ENCODE data around the gene SLC49A3. TPM values are rescaled to one million over a fixed set of nuclear protein-coding genes. Genes with fewer than 3 reads are reported as not detected.

SLC49A3 gene
- total and polyA plus RNA-seq, 2 of the 4 experiments (the other 2 are of a cell fraction): under 0.01 to 0.32 TPM

DNA sequence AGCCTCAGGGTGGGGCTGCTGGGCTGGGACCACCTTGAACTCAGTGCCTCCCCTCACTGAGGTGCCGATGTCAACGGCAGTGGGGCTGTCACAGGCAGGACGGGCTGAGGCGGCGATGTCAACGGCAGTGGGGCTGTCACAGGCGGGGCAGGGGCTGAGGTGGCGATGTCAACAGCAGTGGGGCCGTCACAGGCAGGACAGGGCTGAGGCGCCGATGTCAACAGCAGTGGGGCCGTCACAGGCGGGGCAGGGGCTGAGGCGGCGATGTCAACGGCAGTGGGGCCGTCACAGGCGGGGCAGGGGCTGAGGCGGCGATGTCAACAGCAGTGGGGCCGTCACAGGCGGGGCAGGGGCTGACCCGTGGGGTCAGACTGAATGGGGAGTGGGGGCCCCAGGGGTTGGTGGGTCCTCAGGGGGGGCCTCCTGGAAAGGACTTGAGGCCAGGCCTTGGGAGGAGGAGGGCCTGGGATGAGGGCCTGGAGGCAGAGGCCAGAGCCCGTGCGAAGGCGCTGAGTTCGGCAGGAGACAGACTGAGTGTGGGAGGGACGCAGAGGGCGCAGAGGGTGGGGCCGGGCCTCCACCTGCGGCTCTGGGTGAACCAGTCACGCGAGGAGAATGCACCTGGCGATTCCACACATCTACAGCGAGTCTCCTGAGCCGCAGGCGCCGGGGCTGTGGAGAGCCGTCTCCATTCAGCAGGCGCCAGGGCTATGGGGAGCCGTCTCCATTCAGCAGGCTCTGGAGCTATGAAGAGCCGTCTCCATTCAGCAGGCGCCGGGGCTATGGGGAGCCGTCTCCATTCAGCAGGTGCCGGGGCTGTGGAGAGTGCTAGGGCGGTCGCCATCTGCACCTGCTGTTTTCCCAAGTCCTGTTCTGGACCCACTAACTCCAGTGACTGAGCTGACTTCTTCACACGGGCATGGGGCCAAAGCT, 37.7 kb downstream of the SLC49A3 start:
- no peak overlapping the region for H3K14ac ChIP-seq (replicated peaks; ENCODE audit: low read depth, low read length)
- H2AFZ ChIP-seq (replicated peaks; ENCODE audit: low read length, poor library complexity): no peak overlapping the region
- no peak overlapping the region for H3K23ac ChIP-seq (ENCODE audit: low read depth, low read length)
- no peak overlapping the region for H3K4me2 ChIP-seq (ENCODE audit: low read depth, low read length)
- WGBS, 2 experiments (ENCODE audit: extremely low coverage in 2 of 2, insufficient read length in 1 of 2): 30% methylated on average over 18 of the region's 49 CpGs; no CpG with 5 or more reads in 1 of the 2 experiments
- no peak overlapping the region for H2AK9ac ChIP-seq (replicated peaks; ENCODE audit: low read depth, low read length, poor library complexity)
- POLR2A ChIA-PET (ENCODE audit: unreplicated experiment): no interaction called here
- H3K4me1 ChIP-seq (ENCODE audit: control insufficient read depth, insufficient read depth, low read length): no peaks in the 10 kb centered on the region
- intact Hi-C loops (cut with micrococcal nuclease) (no loop called here), in situ Hi-C loops (cut with MboI; ENCODE audit: low sequenced_read_pairs) (no loop called here), dilution Hi-C loops (cut with HindIII; ENCODE audit: low sequenced_read_pairs, unreplicated experiment) (no loop called here)
- ATAC-seq (ENCODE audit: low read depth): no peak
- H2BK15ac ChIP-seq (ENCODE audit: low read depth, low read length): no peak overlapping the region
- H3K9me1 ChIP-seq (ENCODE audit: insufficient read depth, low read length): no peaks in the 10 kb centered on the region
- H3K18ac ChIP-seq (ENCODE audit: low read depth, low read length): no peak overlapping the region
- H4K5ac ChIP-seq (ENCODE audit: low read depth, low read length): no peak overlapping the region
- CTCF ChIA-PET: no interaction called here
- H2BK120ac ChIP-seq (ENCODE audit: low read depth, low read length): no peak overlapping the region
- no peak overlapping the region for H3K4me3 ChIP-seq (ENCODE audit: insufficient read depth, low read depth, low read length)
- no peak overlapping the region for H2BK20ac ChIP-seq (ENCODE audit: low read depth, low read length)
- no peak overlapping the region for H3K56ac ChIP-seq (ENCODE audit: extremely low read depth, insufficient read depth, low read length)
- H4K91ac ChIP-seq (ENCODE audit: insufficient read depth, low read depth, low read length): no peak overlapping the region
- no peaks in the 10 kb centered on the region for H3K79me1 ChIP-seq (ENCODE audit: low read depth in 1 of 2, low read length in 2 of 2)
- no TSS peak for BruUV-seq (replicated peaks)
- H3K27me3 ChIP-seq (ENCODE audit: control insufficient read depth, insufficient read depth, low read length): peaks cover 11% of the 10 kb centered on the region; the same call in 1 of the 2 replicates
- H3K9ac ChIP-seq (ENCODE audit: low read depth, low read length): no peak overlapping the region
- H3K36me3 ChIP-seq (ENCODE audit: control insufficient read depth, insufficient read depth, low read length): no peaks in the 10 kb centered on the region
- H3K4ac ChIP-seq (ENCODE audit: low read depth, low read length): no peak overlapping the region
- DNase-seq: no peak
- no peak overlapping the region for H4K8ac ChIP-seq (ENCODE audit: low read depth in 2 of 2, low read length in 2 of 2)
- peaks cover 4% of the 10 kb centered on the region for H3K9me3 ChIP-seq (ENCODE audit: control insufficient read depth, insufficient read depth, low read length)
- H2AK5ac ChIP-seq (ENCODE audit: low read depth, low read length): no peak overlapping the region
- no peaks in the 10 kb centered on the region for H4K20me1 ChIP-seq (ENCODE audit: insufficient read depth, low read length)
- H2BK5ac ChIP-seq (ENCODE audit: low read depth, low read length, poor library complexity, severe bottlenecking): no peak overlapping the region
- H3K27ac ChIP-seq (ENCODE audit: insufficient read depth, low read length): no peak overlapping the region
- TF ChIP-seq NFE2L2 (IDR thresholded peaks at IDR 0.05; ENCODE audit: low read depth, low read length): no peak
- no peak for TF ChIP-seq CEBPB (IDR thresholded peaks at IDR 0.05; ENCODE audit: low read depth, low read length)
- no peak for TF ChIP-seq POLR2A (IDR thresholded peaks at IDR 0.05; ENCODE audit: low read depth, low read length)
- TF ChIP-seq MAZ (IDR thresholded peaks at IDR 0.05; ENCODE audit: borderline replicate concordance, low read depth, low read length): no peak
- no peak for TF ChIP-seq MAFK (IDR thresholded peaks at IDR 0.05; ENCODE audit: low read depth, low read length)
- no peak for TF ChIP-seq FOS (IDR thresholded peaks at IDR 0.05; ENCODE audit: low read depth, low read length)
- TF ChIP-seq, protein P1, sequence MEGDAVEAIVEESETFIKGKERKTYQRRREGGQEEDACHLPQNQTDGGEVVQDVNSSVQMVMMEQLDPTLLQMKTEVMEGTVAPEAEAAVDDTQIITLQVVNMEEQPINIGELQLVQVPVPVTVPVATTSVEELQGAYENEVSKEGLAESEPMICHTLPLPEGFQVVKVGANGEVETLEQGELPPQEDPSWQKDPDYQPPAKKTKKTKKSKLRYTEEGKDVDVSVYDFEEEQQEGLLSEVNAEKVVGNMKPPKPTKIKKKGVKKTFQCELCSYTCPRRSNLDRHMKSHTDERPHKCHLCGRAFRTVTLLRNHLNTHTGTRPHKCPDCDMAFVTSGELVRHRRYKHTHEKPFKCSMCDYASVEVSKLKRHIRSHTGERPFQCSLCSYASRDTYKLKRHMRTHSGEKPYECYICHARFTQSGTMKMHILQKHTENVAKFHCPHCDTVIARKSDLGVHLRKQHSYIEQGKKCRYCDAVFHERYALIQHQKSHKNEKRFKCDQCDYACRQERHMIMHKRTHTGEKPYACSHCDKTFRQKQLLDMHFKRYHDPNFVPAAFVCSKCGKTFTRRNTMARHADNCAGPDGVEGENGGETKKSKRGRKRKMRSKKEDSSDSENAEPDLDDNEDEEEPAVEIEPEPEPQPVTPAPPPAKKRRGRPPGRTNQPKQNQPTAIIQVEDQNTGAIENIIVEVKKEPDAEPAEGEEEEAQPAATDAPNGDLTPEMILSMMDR (conservative IDR thresholded peaks at IDR 0.05; ENCODE audit: low read depth, low read length): no peak
- TF ChIP-seq, protein P2, sequence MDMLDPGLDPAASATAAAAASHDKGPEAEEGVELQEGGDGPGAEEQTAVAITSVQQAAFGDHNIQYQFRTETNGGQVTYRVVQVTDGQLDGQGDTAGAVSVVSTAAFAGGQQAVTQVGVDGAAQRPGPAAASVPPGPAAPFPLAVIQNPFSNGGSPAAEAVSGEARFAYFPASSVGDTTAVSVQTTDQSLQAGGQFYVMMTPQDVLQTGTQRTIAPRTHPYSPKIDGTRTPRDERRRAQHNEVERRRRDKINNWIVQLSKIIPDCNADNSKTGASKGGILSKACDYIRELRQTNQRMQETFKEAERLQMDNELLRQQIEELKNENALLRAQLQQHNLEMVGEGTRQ (IDR thresholded peaks at IDR 0.05; ENCODE audit: low read depth, low read length): no peak
- no peak for TF ChIP-seq CHD1 (IDR thresholded peaks at IDR 0.05; ENCODE audit: low read depth, low read length)
- TF ChIP-seq, protein P3, sequence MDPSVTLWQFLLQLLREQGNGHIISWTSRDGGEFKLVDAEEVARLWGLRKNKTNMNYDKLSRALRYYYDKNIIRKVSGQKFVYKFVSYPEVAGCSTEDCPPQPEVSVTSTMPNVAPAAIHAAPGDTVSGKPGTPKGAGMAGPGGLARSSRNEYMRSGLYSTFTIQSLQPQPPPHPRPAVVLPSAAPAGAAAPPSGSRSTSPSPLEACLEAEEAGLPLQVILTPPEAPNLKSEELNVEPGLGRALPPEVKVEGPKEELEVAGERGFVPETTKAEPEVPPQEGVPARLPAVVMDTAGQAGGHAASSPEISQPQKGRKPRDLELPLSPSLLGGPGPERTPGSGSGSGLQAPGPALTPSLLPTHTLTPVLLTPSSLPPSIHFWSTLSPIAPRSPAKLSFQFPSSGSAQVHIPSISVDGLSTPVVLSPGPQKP (IDR thresholded peaks at IDR 0.05; ENCODE audit: borderline replicate concordance, low read depth, low read length): no peak
- TF ChIP-seq SMC3 (IDR thresholded peaks at IDR 0.05; ENCODE audit: low read depth, low read length): no peak
- TF ChIP-seq MXI1 (IDR thresholded peaks at IDR 0.05; ENCODE audit: borderline replicate concordance, low read depth, low read length): no peak
- no peak for TF ChIP-seq RCOR1 (IDR thresholded peaks at IDR 0.05; ENCODE audit: insufficient replicate concordance, low read length)
- no peak for TF ChIP-seq BHLHE40 (IDR thresholded peaks at IDR 0.05; ENCODE audit: low read depth, low read length)
- TF ChIP-seq RFX5 (IDR thresholded peaks at IDR 0.05; ENCODE audit: low read depth, low read length): no peak
